Jurkat, Clone E6-1 (cell line): Measurements from ENCODE around the gene MRPL54. TPM values are rescaled to one million over a fixed set of nuclear protein-coding genes. Genes with fewer than 3 reads are reported as not detected.

Experiments
- DNase-seq: peaks from one replicate; pipeline ENCODE4 v3.0.0-alpha.2; 2011; ENCODE audit warnings: low read depth, low spot score
- H3K4me3 ChIP-seq: 2 replicates; pipeline ENCODE4 v1.5.1; 2011; ENCODE audit warnings: mild to moderate bottlenecking, low read length, control low read depth, moderate library complexity
- polyA plus RNA-seq: library from polyadenylated mRNA; unstranded; fragments of >200 nt; gene quantifications from one replicate; pipeline ENCODE4 v1.2.1, GENCODE V29; 2012; ENCODE audit warnings: missing spikeins; ENCODE audit not compliant: insufficient read length, insufficient read depth

Gene MRPL54
- polyA plus RNA-seq, result 87.2 TPM

DNA sequence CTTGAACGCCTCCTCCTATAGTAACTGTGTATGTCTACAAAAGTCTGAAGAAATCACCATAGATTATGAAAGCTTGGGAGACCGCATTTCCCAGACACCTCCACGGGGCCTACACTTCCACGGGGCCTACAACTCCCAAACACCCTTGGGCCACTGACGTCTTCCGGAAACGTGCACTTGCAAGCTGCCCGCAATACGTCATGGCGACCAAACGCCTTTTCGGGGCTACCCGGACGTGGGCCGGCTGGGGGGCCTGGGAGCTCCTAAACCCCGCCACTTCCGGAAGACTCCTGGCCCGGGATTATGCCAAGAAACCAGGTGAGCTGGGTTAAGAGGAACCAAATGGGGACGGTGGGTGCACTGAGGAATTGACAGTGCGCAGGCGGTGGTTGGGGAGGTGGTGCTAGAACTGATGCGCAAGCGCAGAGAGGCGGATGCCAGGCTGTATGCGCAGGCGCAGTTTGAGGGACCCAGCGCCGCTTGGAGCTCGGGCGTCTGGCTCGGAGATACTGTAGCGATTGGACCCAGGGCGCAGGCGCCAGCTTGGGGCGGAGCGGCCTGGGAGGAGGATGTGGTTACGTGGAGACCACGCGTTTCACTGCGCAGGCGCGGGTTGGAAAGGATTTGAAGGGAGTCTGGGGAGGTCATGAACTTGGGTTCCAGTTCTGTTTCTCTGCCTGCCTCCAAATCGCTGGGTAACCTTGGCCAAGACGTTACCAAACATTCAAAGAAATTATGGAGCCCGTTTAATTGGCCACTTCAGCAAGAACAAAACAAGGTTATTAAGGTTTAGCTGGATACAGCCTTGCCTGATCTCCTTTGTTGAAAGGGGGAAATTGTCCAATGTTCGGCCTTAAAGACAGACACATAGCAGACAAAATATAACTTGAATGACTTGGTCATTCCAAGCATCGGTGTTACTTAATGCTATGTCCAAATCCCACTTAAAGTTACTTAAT is at the start of gene MRPL54:
Gene MRPL54, plus strand, starts transcription at position 182 of the 959 bp plus-strand sequence. Its CDS starts 19 bp downstream, at position 201.
- peak; percentile 99 for DNase-seq
- H3K4me3 ChIP-seq, result peak within 1 kb of the TSS; percentile 98

DNA sequence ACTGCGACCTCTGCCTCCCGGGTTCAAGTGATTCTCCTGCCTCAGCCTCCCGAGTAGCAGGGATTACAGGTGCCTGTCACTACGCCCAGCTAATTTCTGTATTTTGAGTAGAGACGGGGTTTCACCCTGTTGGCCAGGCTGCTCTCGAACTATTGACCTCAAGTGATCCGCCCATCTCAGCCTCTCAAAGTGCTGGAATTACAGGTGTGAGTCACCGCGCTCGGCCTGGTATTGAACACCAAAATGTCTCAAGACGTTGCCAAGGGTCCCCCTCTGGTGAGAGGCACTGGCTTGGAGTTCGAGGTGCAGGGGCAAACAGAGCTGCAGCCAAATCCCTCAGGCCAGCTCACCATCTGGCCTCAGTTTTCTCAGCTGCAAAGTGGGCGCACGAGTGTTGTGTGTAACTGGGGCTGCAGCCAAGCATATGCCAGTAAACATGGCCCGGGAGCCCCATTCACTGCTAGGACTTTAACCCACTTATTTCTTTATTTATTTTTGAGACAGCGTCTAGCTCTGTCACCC is 46.3 kb upstream of the MRPL54 start:
- DNase-seq, result no peak
- no peak overlapping the region for H3K4me3 ChIP-seq

GRCh38 chr19:3719868-3720267 is 42.6 kb upstream of the MRPL54 start:
- no peak overlapping the region for H3K4me3 ChIP-seq
- no peak for DNase-seq

GRCh38 chr19:3720349-3720917 is 42.0 kb upstream of the MRPL54 start:
- DNase-seq, result no peak

DNA sequence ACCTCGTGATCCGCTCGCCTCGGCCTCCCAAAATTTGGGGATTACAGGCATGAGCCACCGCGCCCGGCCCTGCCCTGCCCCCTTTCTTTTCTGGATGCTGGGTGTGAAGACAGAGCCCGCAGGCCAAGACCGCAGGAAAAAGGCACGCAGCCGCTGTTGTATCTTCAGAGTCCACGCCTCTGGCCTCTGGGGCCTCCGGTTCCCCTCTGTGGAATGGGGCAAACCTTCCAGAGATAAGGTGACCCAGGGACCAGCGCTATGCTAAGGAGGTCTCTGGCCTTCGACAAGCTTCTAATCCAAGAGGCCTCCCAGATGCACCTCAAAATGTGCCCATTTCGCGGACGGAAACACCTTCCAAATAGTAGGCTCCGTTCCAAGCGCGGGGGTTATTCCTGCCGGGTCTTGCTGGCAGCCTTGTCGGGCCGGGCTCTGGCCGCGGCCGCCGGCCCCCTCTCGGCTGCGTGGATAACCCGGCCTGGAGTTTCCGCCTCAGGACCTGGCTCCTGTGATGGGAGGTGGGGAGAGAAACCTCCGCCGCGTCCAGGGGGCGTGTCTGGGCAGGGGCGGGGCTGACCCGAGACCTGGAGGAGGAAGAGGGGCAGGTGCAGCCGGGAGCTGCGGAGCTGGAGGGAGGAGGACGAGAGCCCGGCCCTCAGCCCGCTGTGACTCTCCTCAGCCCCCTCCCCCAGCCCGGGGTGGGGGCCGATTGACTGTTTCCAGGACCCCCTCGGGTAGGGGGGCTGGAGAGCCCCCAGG is 41.2 kb upstream of the MRPL54 start:
- peak overlapping the region; percentile 43 for H3K4me3 ChIP-seq
- DNase-seq, result peak; percentile 88

More at GRCh38 chr19:3720349-3720917, 42.0 kb upstream of the MRPL54 start:
- no peak overlapping the region for H3K4me3 ChIP-seq

DNA sequence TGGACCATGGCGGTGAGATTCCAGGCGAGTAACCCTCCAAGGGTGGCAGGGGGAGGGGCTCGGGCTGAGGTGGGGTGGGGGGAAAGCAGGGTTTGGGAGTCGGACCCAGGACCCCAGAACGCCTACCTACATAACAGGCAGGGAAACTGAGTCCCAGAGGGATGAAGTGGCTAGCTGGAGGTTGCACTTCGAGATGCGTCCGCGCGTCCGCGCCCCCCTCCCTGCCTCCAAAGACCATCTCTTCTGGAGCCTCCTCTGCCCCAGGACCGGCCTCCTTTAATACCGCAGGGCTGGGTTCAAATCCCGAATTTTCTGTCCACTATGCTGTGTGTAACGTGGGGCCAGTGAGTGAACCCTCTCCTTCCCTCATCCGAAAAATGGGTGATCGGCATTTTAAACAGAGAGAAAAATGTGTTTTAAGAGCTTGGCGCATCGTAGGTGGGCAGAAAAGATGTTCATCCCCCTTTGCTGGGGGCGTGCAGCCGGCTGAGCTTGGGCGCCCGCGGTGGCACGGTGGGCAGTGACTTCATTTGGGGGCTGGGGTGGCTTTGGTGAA is 40.5 kb upstream of the MRPL54 start:
- no peak for DNase-seq
- H3K4me3 ChIP-seq, result peak overlapping the region; percentile 43

DNA sequence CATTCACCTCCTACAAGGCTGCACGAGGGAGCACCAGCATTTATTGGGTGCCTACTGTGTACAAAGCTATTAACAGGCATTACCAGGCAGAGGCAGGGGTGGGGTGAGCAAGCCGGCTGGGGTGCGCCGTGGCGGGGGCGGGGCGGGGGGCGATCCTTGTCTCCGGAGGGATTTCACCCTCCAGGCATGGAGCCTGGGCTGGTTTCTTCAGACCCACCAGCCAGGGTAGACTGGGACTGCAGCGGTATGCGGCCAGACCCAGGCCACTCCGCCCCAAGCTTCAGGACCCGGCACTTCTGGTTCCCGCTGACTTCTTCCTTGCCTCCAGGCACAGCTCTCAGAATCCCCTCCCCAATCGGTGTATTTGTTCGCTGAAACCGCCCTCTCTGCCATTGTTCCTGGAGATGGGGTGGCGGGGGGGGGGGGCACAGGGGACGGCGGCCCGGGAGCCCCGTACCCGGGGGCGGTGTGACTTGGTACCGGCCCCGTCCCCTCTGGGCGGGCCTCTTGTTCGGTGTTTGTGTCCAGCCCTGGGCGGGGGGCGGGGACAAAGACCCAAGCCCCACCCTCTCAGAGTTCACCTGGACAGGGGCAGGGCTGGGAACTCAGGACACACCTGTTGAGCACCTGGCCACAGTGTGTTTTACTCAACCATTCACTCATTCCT is 39.9 kb upstream of the MRPL54 start:
- H3K4me3 ChIP-seq, result no peak overlapping the region
- DNase-seq, result no peak

DNA sequence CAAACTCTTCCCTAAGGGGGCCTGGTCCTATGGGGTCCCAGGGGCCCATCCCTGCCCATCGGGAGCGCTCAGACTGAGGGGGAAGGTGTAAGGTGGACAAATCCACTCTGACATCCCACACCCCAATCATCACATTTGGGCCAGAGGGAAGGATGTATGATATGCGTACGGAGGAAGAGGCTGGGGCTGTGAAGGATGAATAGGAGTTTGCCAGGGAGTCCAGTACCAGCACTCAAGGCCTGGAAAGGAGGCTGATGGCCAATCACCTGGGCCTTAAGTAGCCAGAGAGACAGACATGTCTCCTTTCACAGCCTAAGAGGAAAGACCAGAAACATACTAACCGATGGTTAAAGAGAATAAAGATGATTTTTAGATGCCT is 39.4 kb upstream of the MRPL54 start:
- H3K4me3 ChIP-seq, result no peak overlapping the region
- DNase-seq, result no peak

DNA sequence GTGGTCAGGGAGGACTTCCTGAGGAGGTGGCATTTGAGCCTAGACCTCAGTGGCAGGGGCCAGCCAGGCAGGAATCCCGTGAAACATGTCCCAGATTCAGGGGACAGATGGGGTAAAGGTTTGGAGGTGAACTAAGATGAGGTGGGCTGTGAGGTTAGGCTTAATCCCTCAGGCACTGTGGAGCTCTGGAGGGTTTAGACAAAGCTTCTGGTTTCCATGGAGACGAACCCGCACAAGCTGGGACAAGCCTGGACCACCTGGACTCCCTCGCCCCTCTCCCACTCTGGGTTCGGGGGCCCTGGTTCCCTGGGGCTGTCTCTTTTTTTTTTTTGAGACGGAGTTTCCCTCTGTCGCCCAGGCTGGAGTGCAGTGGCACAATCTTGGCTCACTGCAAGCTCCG is 38.6 kb upstream of the MRPL54 start:
- H3K4me3 ChIP-seq, result no peak overlapping the region

GRCh38 chr19:3725121-3725520 is 37.4 kb upstream of the MRPL54 start:
- DNase-seq, result no peak
- H3K4me3 ChIP-seq, result no peak overlapping the region

More for the DNA sequence above, 38.6 kb upstream of the MRPL54 start:
- no peak for DNase-seq

DNA sequence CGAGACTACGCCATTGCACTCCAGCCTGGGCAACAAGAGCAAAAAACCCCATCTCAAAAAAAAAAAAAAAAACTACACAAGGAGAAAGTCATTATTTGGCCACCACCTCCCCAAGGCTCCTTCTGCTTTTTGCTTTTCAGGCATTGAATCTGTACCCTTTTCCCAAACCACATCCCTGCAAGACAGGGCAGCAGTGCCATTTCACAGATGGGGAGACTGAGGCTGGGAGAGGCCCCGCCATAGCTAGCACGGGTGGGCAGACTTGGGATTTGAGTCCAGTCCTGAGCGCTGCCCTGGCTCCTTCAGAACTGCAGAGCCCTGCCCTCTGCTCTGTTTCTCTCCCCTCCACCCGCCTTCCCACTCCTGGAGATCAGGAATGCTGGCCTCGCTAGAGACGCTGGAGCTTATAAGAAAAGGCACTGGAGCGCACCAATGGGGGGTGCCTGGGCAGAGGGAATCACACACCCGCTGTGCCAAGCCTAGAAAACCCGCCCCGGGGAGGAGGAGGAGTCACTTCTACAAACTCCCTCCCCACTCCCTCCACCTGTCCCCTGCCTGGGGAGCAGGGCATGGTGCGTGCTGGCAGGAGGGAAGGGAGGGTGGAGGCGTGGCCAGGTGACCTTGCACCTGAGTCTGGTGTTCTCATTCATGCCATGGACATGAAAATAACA is 36.7 kb upstream of the MRPL54 start:
- no peak for DNase-seq
- H3K4me3 ChIP-seq, result no peak overlapping the region

- no peak overlapping the region for H3K4me3 ChIP-seq
- DNase-seq, result no peak
These were observed 32.0 kb upstream of the MRPL54 start for GRCh38 chr19:3730457-3730958.

GRCh38 chr19:3732108-3732507 is 30.4 kb upstream of the MRPL54 start:
- H3K4me3 ChIP-seq, result no peak overlapping the region
- no peak for DNase-seq

GRCh38 chr19:3733549-3734309 is 28.8 kb upstream of the MRPL54 start:
- no peak for DNase-seq
- no peak overlapping the region for H3K4me3 ChIP-seq

- no peak for DNase-seq
- H3K4me3 ChIP-seq, result no peak overlapping the region
These were observed 28.2 kb upstream of the MRPL54 start for GRCh38 chr19:3734310-3734600.

GRCh38 chr19:3736106-3736724 is 26.3 kb upstream of the MRPL54 start:
- no peak overlapping the region for H3K4me3 ChIP-seq
- DNase-seq, result no peak
